Activated naive CD4-positive, alpha-beta T cell treated with anti-CD3 and anti-CD28 coated beads, Interleukin-2, amount 10 ng/mL, durations not matched to agents 7 days and 5 days (primary cell): ENCODE measurements around the gene MYOC.
"Not testable (repeated sequence)": the region's sequence is repeated elsewhere in the genome, so short reads cannot be mapped to it uniquely, and the experiment has no call there.

Source experiments
- CTCF ChIA-PET: fragments of 350-600 bp; sonication (Branson Sonifier 250); formaldehyde crosslinking; loops from one replicate; lab custom pipeline; 2021; ENCODE audit warnings: antibody characterized with exemption; lab: Charles Lee
- DNase-seq: peaks from one replicate; pipeline ENCODE4 v3.0.0-alpha.2; 2020
- H3K27ac Mint-ChIP-seq: one replicate; pipeline ENCODE4 v1.8.0; 2021; ENCODE audit warnings: mild to moderate bottlenecking, moderate library complexity, mixed read lengths
- H3K27me3 Mint-ChIP-seq: one replicate; pipeline ENCODE4 v1.8.0; 2021; ENCODE audit warnings: mild to moderate bottlenecking, mixed read lengths
- H3K36me3 Mint-ChIP-seq: one replicate; pipeline ENCODE4 v1.8.0; 2021; ENCODE audit warnings: mixed read lengths
- H3K4me1 Mint-ChIP-seq: one replicate; pipeline ENCODE4 v1.8.0; 2021; ENCODE audit warnings: mixed read lengths
- H3K4me3 Mint-ChIP-seq: one replicate; pipeline ENCODE4 v1.8.0; 2021; ENCODE audit warnings: mild to moderate bottlenecking, moderate library complexity, mixed read lengths
- H3K9me3 Mint-ChIP-seq: one replicate; pipeline ENCODE4 v1.8.0; 2021; ENCODE audit warnings: mixed read lengths

MYOC gene

GRCh38 chr1:171610385-171610784 lies 42.1 kb downstream of the MYOC start:
- no peaks in the 10 kb centered on the region for H3K9me3 Mint-ChIP-seq
- no peaks in the 10 kb centered on the region for H3K4me1 Mint-ChIP-seq
- no peak overlapping the region for H3K27ac Mint-ChIP-seq
- CTCF ChIA-PET, result no interaction called here
- no peak overlapping the region for H3K4me3 Mint-ChIP-seq
- no peak for DNase-seq
- H3K36me3 Mint-ChIP-seq, result no peaks in the 10 kb centered on the region
- no peaks in the 10 kb centered on the region for H3K27me3 Mint-ChIP-seq

DNA sequence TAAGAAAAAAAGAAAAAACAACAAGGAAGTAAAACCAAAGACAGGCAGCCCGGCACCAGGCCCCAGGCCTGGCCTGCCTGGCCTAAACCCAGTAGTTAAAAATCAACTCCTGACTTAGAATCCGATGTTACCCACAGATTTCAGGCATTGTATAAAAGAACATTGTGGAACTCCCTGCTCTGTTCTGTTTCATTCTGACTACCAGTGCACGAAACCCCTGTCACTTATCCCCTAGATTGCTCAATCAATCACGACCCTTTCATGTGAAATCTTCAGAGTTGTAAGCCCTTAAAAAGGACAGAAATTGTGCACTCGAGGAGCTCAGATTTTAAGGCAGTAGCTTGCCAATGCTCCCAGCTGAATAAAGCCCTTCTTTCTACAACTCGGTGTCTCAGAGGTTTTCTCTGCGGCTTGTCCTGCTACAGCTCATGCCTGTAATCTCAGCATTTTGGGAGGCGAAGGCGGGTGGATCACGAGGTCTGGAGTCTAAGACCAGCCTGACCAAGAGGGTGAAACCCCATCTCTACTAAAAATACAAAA lies 46.0 kb downstream of the MYOC start:
- no peak overlapping the region for H3K4me3 Mint-ChIP-seq
- no peaks in the 10 kb centered on the region for H3K9me3 Mint-ChIP-seq
- DNase-seq, result no peak
- H3K4me1 Mint-ChIP-seq, result no peaks in the 10 kb centered on the region
- no peaks in the 10 kb centered on the region for H3K27me3 Mint-ChIP-seq
- H3K27ac Mint-ChIP-seq, result no peak overlapping the region
- CTCF ChIA-PET, result no interaction called here
- H3K36me3 Mint-ChIP-seq, result no peaks in the 10 kb centered on the region

GRCh38 chr1:171603042-171603441 lies 49.4 kb downstream of the MYOC start:
- CTCF ChIA-PET, H3K27ac Mint-ChIP-seq, H3K9me3 Mint-ChIP-seq, H3K4me1 Mint-ChIP-seq, H3K4me3 Mint-ChIP-seq, DNase-seq, H3K27me3 Mint-ChIP-seq, H3K36me3 Mint-ChIP-seq: not testable (repeated sequence)

DNA sequence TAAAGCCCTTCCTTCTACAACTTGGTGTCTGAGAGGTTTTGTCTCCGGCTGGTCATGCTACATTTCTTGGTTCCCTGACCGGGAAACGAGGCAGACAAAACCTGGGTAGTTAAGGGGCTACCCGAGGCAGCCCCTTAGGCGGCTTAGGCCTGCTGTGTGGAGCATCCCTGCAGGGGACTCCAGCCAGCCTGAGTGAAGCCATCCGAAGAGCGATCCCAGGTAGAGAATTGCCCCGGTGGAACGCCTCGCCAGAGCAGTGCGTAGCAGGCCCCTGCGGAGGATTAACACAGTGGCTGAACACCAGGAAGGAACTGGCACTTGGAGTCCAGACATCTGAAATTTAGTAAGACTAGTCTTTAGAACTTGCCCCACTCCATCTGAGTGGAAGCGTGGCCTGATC lies 51.6 kb downstream of the MYOC start:
- Mint-ChIP-seq H3K4me3 (no peak overlapping the region), H3K27me3 (peaks cover 3% of the 10 kb centered on the region), H3K9me3 (no peaks in the 10 kb centered on the region), H3K4me1 (no peaks in the 10 kb centered on the region), H3K36me3 (peaks cover 11% of the 10 kb centered on the region), H3K27ac (no peak overlapping the region)
- no peak for DNase-seq
- CTCF ChIA-PET, result no interaction called here

DNA sequence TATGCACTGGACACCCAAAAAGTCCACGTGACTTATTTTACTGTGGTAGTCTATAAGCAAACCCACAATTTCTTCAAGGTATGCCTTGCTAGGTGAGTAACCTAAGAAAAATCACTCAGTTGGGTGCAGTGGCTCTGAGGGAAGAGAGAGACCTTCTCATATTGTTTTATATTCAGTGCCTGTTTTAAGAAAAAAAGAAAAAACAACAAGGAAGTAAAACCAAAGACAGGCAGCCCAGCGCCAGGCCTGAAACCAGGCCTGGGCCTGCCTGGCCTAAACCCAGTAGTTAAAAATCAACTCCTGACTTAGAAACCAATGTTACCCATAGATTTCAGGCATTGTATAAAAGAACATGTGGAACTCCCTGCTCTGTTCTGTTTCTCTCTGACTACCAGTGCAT lies 52.2 kb downstream of the MYOC start:
- DNase-seq, CTCF ChIA-PET, H3K27ac Mint-ChIP-seq, H3K27me3 Mint-ChIP-seq, H3K4me1 Mint-ChIP-seq, H3K4me3 Mint-ChIP-seq, H3K9me3 Mint-ChIP-seq: not testable (repeated sequence)
- peaks cover 11% of the 10 kb centered on the region for H3K36me3 Mint-ChIP-seq

- H3K27ac Mint-ChIP-seq, result no peak overlapping the region
- CTCF ChIA-PET, result interaction anchor here (0.7 to 1.1 kb wide), 2 partner anchors 57 to 112 kb away, joined by 3 read pairs; partner anchors contain the start of gene PRRC2C
- DNase-seq, result no peak
- peaks cover 29% of the 10 kb centered on the region for H3K36me3 Mint-ChIP-seq
- no peak overlapping the region for H3K4me3 Mint-ChIP-seq
- no peaks in the 10 kb centered on the region for H3K9me3 Mint-ChIP-seq
- H3K4me1 Mint-ChIP-seq, result no peaks in the 10 kb centered on the region
- peaks cover 3% of the 10 kb centered on the region for H3K27me3 Mint-ChIP-seq
These were observed 55.3 kb downstream of the MYOC start for GRCh38 chr1:171597203-171597602.

DNA sequence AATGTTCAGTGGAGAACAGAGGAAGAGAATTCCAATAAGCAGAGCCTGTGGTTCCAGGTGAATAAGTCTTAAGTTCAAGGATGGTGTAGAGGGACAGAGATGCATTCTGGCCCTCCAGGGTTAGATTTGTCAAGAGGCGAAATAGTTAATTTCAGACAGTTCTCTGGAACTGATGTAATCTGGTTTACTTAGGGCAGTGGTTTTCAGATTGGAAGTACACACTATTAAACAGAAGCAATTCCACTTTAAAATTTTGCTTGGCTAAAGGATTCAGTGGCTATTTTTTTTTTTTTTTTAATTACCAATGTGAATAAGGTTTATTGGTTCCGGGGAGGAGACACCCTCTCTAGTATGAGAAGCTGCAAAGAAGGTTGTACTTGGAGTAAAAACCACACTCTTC lies 55.8 kb downstream of the MYOC start:
- Mint-ChIP-seq H3K4me1 (no peaks in the 10 kb centered on the region), H3K27me3 (peaks cover 3% of the 10 kb centered on the region), H3K9me3 (no peaks in the 10 kb centered on the region), H3K36me3 (peaks cover 33% of the 10 kb centered on the region), H3K27ac (no peak overlapping the region), H3K4me3 (no peak overlapping the region)
- DNase-seq, result no peak
- CTCF ChIA-PET, result interaction anchor here (0.7 to 1.1 kb wide), 2 partner anchors 58 to 111 kb away, joined by 3 read pairs; partner anchors contain the start of gene PRRC2C

GRCh38 chr1:171596119-171596518 lies 56.4 kb downstream of the MYOC start:
- DNase-seq, result no peak
- Mint-ChIP-seq H3K27ac (no peak overlapping the region), H3K9me3 (no peaks in the 10 kb centered on the region), H3K27me3 (peaks cover 3% of the 10 kb centered on the region), H3K4me1 (no peaks in the 10 kb centered on the region), H3K4me3 (no peak overlapping the region), H3K36me3 (peaks cover 39% of the 10 kb centered on the region)
- CTCF ChIA-PET, result interaction anchor here (1.1 kb wide), 1 partner anchor 58 kb away, joined by 3 read pairs; no protein-coding TSS in a partner anchor

- H3K27me3 Mint-ChIP-seq, result no peaks in the 10 kb centered on the region
- peaks cover 45% of the 10 kb centered on the region for H3K36me3 Mint-ChIP-seq
- H3K4me1 Mint-ChIP-seq, result no peaks in the 10 kb centered on the region
- DNase-seq, result no peak
- no peaks in the 10 kb centered on the region for H3K9me3 Mint-ChIP-seq
- CTCF ChIA-PET, result no interaction called here
- no peak overlapping the region for H3K4me3 Mint-ChIP-seq
- H3K27ac Mint-ChIP-seq, result no peak overlapping the region
These were observed 57.2 kb downstream of the MYOC start for GRCh38 chr1:171595324-171595723.

DNA sequence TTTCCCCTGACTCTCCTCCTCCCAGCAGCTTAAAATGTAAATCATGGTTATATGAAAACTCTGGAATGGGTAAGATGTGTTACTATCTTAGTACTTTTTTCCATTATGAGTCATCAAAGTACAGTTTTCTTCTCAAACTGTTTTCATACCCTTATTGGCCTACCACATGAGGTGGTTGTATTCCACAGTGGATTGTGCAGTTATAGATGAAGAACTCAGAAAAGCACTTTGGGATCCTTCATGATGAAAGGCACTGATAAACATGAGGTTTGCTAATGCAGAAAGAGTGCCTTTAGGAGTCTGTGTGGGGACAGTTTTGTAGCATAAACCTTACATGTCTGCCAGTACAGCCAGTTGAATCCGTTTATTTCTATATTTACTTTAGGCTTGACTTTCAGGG lies 62.5 kb downstream of the MYOC start:
- Mint-ChIP-seq H3K4me1 (no peaks in the 10 kb centered on the region), H3K27me3 (no peaks in the 10 kb centered on the region), H3K27ac (no peak overlapping the region), H3K36me3 (peaks cover 71% of the 10 kb centered on the region), H3K4me3 (no peak overlapping the region), H3K9me3 (no peaks in the 10 kb centered on the region)
- CTCF ChIA-PET, result no interaction called here
- DNase-seq, result no peak

GRCh38 chr1:171588230-171588629 lies 64.3 kb downstream of the MYOC start:
- DNase-seq, result no peak
- no peak overlapping the region for H3K27ac Mint-ChIP-seq
- CTCF ChIA-PET, result no interaction called here
- H3K4me1 Mint-ChIP-seq, result no peaks in the 10 kb centered on the region
- no peaks in the 10 kb centered on the region for H3K9me3 Mint-ChIP-seq
- H3K27me3 Mint-ChIP-seq, result no peaks in the 10 kb centered on the region
- peaks cover 70% of the 10 kb centered on the region for H3K36me3 Mint-ChIP-seq
- no peak overlapping the region for H3K4me3 Mint-ChIP-seq

- DNase-seq, result no peak
- CTCF ChIA-PET, result no interaction called here
These were observed 66.8 kb downstream of the MYOC start for GRCh38 chr1:171585715-171586114.

More at GRCh38 chr1:171585715-171586114, 66.8 kb downstream of the MYOC start:
- H3K27ac Mint-ChIP-seq, result peak overlapping the region; percentile 76
- no peaks in the 10 kb centered on the region for H3K9me3 Mint-ChIP-seq
- H3K4me3 Mint-ChIP-seq, result no peak overlapping the region
- peaks cover 57% of the 10 kb centered on the region for H3K36me3 Mint-ChIP-seq
- peaks cover 6% of the 10 kb centered on the region for H3K4me1 Mint-ChIP-seq
- no peaks in the 10 kb centered on the region for H3K27me3 Mint-ChIP-seq
